Adrenal gland (tissue), 5 donors: Measurements from ENCODE around the gene MICAL3.

Experiments used
- CTCF ChIP-seq, 6 experiments: fragments of 450-650 bp in 4 of 6; fragments of 200-600 bp in 2 of 6; sonication (generic) in 1 of 6; IDR thresholded peaks; 1 replicate in 5 of 6; 2 replicates in 1 of 6; pipeline versions ENCODE4 v1.5.1 to v1.8.0; 2016 to 2021; ENCODE audit warnings: antibody characterized with exemption in 6 of 6, mild to moderate bottlenecking in 2 of 6, moderate library complexity in 1 of 6
- POLR2A ChIP-seq, 2 donors: fragments of 450-650 bp; IDR thresholded peaks; one replicate each; pipeline ENCODE4 v1.6.1; 2017; ENCODE audit warnings: antibody characterized with exemption in 2 of 2, mild to moderate bottlenecking in 2 of 2, moderate library complexity in 1 of 2
- donor health status: DM: no; HTN: no; CAD: no.

GRCh38 chr22:17789379-17790200 is 234.8 kb downstream of the MICAL3 start:
- TF ChIP-seq CTCF (IDR thresholded peaks at IDR 0.05) = no peak
- TF ChIP-seq POLR2A (IDR thresholded peaks at IDR 0.05) = no peak
